ENCODE measurements around the gene CLTC. TPM values are rescaled to one million over a fixed set of nuclear protein-coding genes. Genes with fewer than 3 reads are reported as not detected.
A peak's percentile ranks its signal among the peaks of the same experiment; 100 is the strongest.
"Not testable (repeated sequence)": the region's sequence is repeated elsewhere in the genome, so short reads cannot be mapped to it uniquely, and the experiment has no call there.

The CLTC gene
- total RNA-seq, 1 donor from 2014 or later: 88.7 TPM

DNA sequence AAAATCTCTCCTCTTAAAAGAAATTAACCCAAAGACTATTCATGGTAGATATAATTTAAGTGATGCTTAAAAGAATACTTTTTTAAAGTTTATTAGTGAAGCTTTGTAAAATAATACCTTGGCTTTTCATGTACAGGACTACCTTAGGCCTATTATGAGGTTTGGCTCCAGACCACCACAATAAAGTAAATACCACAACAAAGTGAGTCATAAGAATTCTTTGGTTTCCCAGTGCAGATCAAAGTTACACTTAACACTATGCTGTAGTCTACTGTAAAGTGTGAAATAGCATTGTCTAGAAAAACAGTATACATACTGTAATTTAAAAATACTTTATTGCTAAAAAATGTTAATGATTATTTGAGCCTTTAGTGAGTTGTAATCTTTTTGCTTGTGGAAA lies 31.7 kb downstream of the CLTC start:
- TF ChIP-seq, protein P1, sequence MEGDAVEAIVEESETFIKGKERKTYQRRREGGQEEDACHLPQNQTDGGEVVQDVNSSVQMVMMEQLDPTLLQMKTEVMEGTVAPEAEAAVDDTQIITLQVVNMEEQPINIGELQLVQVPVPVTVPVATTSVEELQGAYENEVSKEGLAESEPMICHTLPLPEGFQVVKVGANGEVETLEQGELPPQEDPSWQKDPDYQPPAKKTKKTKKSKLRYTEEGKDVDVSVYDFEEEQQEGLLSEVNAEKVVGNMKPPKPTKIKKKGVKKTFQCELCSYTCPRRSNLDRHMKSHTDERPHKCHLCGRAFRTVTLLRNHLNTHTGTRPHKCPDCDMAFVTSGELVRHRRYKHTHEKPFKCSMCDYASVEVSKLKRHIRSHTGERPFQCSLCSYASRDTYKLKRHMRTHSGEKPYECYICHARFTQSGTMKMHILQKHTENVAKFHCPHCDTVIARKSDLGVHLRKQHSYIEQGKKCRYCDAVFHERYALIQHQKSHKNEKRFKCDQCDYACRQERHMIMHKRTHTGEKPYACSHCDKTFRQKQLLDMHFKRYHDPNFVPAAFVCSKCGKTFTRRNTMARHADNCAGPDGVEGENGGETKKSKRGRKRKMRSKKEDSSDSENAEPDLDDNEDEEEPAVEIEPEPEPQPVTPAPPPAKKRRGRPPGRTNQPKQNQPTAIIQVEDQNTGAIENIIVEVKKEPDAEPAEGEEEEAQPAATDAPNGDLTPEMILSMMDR (IDR thresholded peaks at IDR 0.05): no peak
- DNase-seq (ENCODE audit: low spot score in 2 of 2): no peak
- H3K27ac ChIP-seq: no peak overlapping the region
- H3K36me3 ChIP-seq: peaks cover 41 to 88% of the 10 kb centered on the region in 2 donors
- no peak overlapping the region for H3K4me3 ChIP-seq
- no peaks in the 10 kb centered on the region for H3K9me3 ChIP-seq
- no peaks in the 10 kb centered on the region for H3K27me3 ChIP-seq
- intact Hi-C loops (cut with DNase I): no loop called here
- H3K4me1 ChIP-seq: no peaks in the 10 kb centered on the region

DNA sequence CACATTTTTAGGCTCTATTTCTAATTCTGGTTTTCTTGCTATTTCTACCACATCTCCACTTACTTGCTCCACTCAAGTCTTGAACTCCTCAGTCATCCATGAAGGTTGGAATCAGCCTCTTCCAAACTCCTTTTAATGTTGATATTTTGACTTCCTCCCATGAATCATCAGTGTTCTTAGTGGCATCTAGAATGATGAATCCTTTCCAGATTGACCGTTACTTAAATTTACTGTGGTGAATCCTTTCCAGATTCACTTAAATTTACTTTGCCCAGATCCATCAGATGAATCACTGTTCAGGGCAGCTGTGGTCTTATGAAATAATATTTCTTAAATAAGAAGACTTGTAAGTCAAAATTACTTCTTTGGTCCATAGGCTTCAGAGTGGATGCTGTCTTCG lies 32.4 kb downstream of the CLTC start:
- Histone ChIP-seq H3K4me3 (no peak overlapping the region), H3K27me3 (no peaks in the 10 kb centered on the region), H3K36me3 (peaks cover 49 to 90% of the 10 kb centered on the region in 2 donors), H3K9me3 (no peaks in the 10 kb centered on the region), H3K4me1 (no peaks in the 10 kb centered on the region), H3K27ac (no peak overlapping the region)
- intact Hi-C loops (cut with DNase I): no loop called here
- DNase-seq (ENCODE audit: low spot score in 2 of 2): no peak
- TF ChIP-seq, protein P1 (IDR thresholded peaks at IDR 0.05): no peak

DNA sequence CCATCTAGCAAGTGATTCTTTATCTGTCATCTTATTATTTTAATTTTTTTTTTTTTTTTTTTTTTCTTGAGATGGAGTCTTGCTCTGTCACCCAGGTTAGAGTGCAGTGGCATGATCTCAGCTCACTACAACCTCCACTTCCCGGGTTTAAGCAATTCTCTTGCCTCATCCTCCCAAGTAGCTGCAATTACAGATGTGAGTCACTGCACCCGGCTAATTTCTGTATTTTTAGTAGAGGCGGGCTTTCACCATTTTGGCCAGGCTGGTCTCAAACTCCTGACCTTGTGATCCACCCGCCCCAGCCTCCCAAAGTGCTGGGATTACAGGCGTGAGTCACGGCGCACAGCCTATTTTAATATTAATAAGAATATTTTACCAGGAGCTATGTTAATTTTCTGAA lies 36.9 kb downstream of the CLTC start:
- H3K4me1 ChIP-seq; H3K9me3 ChIP-seq; H3K27me3 ChIP-seq; H3K4me3 ChIP-seq; H3K27ac ChIP-seq; DNase-seq (ENCODE audit: low spot score in 2 of 2); intact Hi-C loops (cut with DNase I): not testable (repeated sequence)
- H3K36me3 ChIP-seq: peaks cover 68 to 96% of the 10 kb centered on the region in 2 donors

DNA sequence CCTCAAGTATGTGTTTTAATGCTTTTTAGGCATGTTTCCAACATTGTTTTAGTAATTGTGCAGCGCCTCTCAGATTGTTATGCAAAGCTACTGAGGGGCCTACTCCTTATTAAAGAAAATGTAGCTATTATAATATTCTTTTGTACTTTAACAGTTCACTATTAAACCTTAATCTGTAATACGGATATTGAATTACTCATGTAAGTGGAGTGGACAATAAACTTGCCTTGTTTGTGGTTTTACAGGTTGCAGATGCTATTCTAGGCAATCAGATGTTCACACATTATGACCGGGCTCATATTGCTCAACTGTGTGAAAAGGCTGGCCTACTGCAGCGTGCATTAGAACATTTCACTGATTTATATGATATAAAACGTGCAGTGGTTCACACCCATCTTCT lies 46.5 kb downstream of the CLTC start:
- TF ChIP-seq, protein P1 (IDR thresholded peaks at IDR 0.05): no peak
- H3K9me3 ChIP-seq: no peaks in the 10 kb centered on the region
- no peak overlapping the region for H3K27ac ChIP-seq
- no peaks in the 10 kb centered on the region for H3K27me3 ChIP-seq
- peaks cover 56 to 66% of the 10 kb centered on the region in 2 donors for H3K36me3 ChIP-seq
- peaks cover 4 to 26% of the 10 kb centered on the region in 2 donors for H3K4me1 ChIP-seq
- intact Hi-C loops (cut with DNase I): no loop called here
- no peak overlapping the region for H3K4me3 ChIP-seq
- DNase-seq (ENCODE audit: low spot score in 2 of 2): no peak

DNA sequence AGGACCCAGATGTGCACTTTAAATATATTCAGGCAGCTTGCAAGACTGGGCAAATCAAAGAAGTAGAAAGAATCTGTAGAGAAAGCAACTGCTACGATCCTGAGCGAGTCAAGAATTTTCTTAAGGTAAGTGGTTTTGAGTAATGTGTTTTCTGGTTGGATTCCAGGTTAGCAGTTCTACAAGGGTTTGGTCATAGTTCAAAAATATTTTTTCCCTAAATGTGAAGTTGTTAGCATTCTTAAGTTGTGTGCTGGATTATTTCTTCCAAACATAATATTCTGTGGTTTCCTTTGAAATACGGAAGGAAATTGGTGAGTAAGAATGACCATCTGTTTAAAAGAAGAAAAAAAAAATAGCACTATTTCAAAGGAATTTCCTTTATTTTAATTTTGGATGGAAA lies 49.1 kb downstream of the CLTC start:
- H3K4me1 ChIP-seq: peaks cover 4 to 26% of the 10 kb centered on the region in 2 donors
- DNase-seq (ENCODE audit: low spot score in 2 of 2): no peak
- peaks cover 41 to 55% of the 10 kb centered on the region in 2 donors for H3K36me3 ChIP-seq
- no peak overlapping the region for H3K4me3 ChIP-seq
- TF ChIP-seq, protein P1 (IDR thresholded peaks at IDR 0.05): no peak
- no peaks in the 10 kb centered on the region for H3K9me3 ChIP-seq
- intact Hi-C loops (cut with DNase I): loop anchor here (2.0 kb wide), 1 partner anchor 50 kb away; the partner anchor contains the start of gene CLTC
- no peaks in the 10 kb centered on the region for H3K27me3 ChIP-seq
- peak overlapping the region; percentile 73 for H3K27ac ChIP-seq

DNA sequence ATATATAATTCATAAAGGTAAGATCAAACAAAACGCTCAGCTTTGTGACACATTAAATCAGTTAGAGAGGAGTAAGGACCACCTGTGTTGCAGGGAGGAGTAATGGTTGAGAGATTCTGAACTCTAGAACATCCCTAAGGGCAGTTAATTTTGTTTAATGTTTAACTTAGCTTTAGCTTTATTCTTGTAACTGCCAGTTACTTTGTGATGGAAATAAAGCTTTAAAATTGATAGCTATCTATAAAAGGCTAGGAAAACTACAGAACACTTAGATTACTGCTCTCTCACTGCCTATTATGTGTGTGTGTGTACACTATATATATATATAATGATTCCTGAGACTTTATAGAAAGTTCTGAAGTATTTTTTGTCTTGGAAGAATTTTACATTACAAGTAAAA lies 49.7 kb downstream of the CLTC start:
- intact Hi-C loops (cut with DNase I): loop anchor here (2.0 kb wide), 1 partner anchor 51 kb away; the partner anchor contains the start of gene CLTC
- no peaks in the 10 kb centered on the region for H3K9me3 ChIP-seq
- DNase-seq (ENCODE audit: low spot score in 2 of 2): no peak
- peaks cover 4 to 26% of the 10 kb centered on the region in 2 donors for H3K4me1 ChIP-seq
- no peaks in the 10 kb centered on the region for H3K27me3 ChIP-seq
- H3K27ac ChIP-seq: peak overlapping the region; percentile 73
- H3K36me3 ChIP-seq: peaks cover 42 to 56% of the 10 kb centered on the region in 2 donors
- TF ChIP-seq, protein P1 (IDR thresholded peaks at IDR 0.05): no peak
- H3K4me3 ChIP-seq: no peak overlapping the region
